ENCODE data around the gene OSBPL8. TPM values are rescaled to one million over a fixed set of nuclear protein-coding genes. Genes with fewer than 3 reads are reported as not detected.
"Not testable (repeated sequence)": the region's sequence is repeated elsewhere in the genome, so short reads cannot be mapped to it uniquely, and the experiment has no call there.

The OSBPL8 gene
- polyA plus RNA-seq, 3 donors, result 71.9 to 78.9 (median 74.3) TPM

- DNase-seq (ENCODE audit: low read depth in 3 of 3, low spot score in 2 of 3), result no peak
Measured at GRCh38 chr12:76428117-76428516, 131.5 kb downstream of the OSBPL8 start.

GRCh38 chr12:76426160-76426559 lies 133.4 kb downstream of the OSBPL8 start:
- no peak for DNase-seq (ENCODE audit: low read depth in 3 of 3, low spot score in 2 of 3)

DNA sequence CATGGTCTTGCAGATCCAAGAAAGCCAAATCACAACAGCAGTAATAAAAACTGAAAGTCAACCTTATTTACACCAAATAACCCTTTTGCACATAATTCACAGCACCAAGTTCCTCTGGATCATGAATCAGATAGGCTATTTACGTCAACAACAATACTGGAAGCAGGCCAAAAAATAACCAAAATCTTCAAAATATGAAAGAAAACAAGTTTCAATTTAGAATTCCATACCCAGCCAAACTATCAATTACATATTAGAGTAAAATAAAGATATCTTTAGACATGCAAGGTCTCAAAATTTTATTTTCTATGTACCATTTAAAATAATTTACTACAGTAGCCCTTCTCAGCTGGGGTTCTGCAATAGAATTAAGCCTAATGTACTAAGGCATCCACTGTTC lies 134.6 kb downstream of the OSBPL8 start:
- DNase-seq (ENCODE audit: low read depth in 3 of 3, low spot score in 2 of 3), result no peak

GRCh38 chr12:76422543-76423438 lies 136.8 kb downstream of the OSBPL8 start:
- DNase-seq (ENCODE audit: low read depth in 3 of 3, low spot score in 2 of 3), result no peak

DNA sequence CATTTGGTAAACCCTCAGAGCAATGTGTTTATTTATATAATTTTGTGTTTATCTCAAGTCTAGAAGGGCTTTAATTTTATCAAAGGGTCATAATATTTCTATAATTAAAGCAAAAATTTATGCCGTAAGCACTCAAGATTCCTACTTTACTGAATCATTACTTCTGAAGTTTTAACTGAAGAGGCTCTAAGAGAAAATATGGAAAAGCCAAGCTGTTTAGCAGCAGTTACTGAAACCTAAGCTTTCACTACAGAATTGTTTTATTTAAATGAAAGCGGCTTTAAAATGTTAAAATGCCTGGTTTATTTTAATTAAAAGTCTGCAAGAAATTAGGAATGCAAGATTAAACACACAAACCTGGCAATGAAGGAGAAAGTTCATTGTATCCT lies 137.4 kb downstream of the OSBPL8 start:
- no peak for DNase-seq (ENCODE audit: low read depth in 3 of 3, low spot score in 2 of 3)

GRCh38 chr12:76421046-76421445 lies 138.5 kb downstream of the OSBPL8 start:
- DNase-seq (ENCODE audit: low read depth in 3 of 3, low spot score in 2 of 3), result no peak

DNA sequence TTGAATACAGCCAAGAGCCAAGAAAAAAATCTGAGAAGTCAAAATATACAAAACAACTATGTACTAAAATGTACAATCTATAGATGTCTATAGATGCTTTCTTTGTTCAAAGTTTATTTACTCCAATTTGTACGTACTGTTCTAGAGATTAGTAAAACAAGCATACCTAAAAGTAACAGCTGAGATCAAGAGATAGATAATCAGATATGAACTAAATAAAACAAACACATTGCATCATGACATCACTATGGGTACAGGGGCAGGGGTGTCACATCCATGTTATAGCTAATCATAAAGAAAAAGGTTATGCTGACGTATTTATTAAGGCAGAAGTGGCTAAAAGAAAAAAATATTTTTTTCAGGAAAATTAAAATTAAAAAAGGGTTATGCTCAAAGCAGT lies 139.3 kb downstream of the OSBPL8 start:
- no peak for DNase-seq (ENCODE audit: low read depth in 3 of 3, low spot score in 2 of 3)

DNA sequence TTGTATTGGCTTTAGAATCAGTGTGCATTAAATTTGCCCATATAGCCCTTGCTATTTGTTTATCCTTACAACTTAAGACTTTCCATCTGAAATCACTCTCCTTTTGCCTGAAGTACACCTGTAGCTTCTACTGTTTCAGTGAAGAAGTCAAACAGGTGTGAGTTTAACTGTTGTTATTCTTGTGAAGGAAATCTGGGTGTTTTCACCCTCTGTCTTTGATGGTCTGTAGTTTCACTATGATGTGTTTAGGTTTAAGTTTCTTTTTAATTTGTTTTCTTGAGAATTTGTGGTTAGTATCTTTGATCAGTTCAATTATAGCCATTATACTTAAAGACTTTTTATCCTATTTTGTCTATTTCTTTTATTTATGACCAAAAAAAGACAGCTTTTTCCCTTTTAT lies 142.5 kb downstream of the OSBPL8 start:
- no peak for DNase-seq (ENCODE audit: low read depth in 3 of 3, low spot score in 2 of 3)

DNA sequence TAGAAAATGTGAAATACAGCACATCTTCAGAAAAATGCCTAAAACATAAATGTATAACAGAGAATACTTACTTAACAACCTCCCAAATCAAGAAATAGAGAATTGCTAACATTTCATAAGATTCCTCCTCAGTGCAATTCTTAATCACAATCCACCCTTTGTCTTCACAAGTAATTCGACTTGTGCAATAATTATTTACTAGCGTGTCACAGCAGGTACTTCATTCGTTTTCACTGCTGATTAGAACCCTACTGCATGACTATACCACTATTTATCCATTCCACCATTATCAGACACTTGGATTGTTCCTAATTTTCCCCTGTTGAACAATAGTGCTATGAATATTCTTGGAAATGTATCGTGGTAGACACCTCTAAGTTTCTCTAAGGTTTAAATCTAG lies 146.4 kb downstream of the OSBPL8 start:
- no peak for DNase-seq (ENCODE audit: low read depth in 3 of 3, low spot score in 2 of 3)

- DNase-seq (ENCODE audit: low read depth in 3 of 3, low spot score in 2 of 3), result no peak
Measured at GRCh38 chr12:76410781-76411180, 148.8 kb downstream of the OSBPL8 start.

DNA sequence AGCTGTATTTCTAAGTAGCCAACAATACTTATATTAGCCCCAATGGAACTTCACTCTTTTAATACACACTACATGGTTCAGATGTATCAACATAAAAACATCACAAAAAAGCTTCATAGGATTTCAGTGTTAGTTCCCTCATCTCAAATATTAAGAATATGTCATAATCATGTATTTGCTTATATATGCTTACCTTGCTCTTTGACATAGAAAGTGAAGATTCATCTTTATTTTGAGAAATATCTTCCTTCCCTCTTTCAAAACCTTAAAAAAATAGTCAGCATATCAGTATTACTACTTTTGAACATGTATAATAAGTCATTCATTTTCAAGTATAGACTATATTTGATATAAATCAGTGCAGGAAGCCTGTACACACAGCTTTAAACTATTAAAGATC lies 149.2 kb downstream of the OSBPL8 start:
- no peak for DNase-seq (ENCODE audit: low read depth in 3 of 3, low spot score in 2 of 3)

DNA sequence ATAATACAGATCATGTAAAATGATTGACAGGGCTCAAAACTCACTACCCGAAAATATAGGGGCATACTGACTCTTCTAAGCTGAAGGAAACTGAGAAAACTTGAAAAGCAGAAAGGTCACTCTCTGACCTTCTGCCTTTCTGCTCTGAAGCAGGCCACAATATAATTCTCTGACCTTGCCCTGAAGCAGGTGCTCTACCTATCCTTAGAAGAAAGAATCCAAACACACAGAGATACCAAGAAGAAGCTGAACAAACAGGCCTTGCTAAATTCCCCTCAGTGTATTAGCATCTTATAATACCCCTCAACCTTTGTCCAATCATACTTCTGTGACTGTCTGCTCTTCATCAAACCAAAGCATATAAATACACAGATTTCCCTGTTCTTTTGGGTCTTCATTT lies 150.5 kb downstream of the OSBPL8 start:
- no peak for DNase-seq (ENCODE audit: low read depth in 3 of 3, low spot score in 2 of 3)

DNA sequence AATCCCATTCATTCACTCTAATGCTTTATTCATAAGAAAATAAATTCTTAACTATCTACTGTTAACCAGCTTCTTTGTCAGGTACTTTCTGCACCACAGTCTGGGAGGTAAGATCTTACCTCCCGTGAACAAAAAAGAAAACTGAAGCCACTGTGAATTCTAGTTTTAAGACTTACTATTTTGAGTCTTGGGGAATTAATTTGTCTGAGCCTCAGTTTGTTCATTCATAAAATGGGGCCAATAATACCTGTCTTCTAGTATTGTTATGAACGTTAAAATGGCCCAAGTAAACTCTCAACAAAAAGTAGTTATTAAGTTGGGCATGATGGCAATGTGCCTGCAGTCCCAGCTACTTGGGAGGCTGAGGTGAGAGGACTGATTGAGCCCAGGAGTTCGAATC lies 151.9 kb downstream of the OSBPL8 start:
- no peak for DNase-seq (ENCODE audit: low read depth in 3 of 3, low spot score in 2 of 3)

DNA sequence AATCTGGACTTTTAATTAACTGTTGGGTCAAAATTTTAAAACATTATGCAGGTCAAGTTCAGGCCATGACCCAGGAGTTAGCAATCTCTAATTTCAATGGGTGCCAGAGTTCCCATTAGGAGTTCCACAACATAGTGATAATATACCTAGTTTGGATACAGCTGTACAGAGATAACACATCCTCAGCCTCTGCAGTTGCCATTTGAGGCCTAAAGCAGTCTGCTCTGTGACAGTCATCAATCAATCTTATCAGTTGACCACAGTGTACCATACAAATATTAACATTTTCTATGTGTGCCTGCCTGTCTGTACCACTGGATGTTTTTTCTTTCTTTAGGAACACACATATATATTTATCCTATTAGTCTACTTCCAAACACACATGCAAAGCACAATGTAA lies 157.3 kb downstream of the OSBPL8 start:
- DNase-seq (ENCODE audit: low read depth in 3 of 3, low spot score in 2 of 3), result no peak

- DNase-seq (ENCODE audit: low read depth in 3 of 3, low spot score in 2 of 3), result no peak
Measured at GRCh38 chr12:76400136-76400535, 159.4 kb downstream of the OSBPL8 start.

GRCh38 chr12:76399040-76399439 lies 160.5 kb downstream of the OSBPL8 start:
- no peak for DNase-seq (ENCODE audit: low read depth in 3 of 3, low spot score in 2 of 3)

- DNase-seq (ENCODE audit: low read depth in 3 of 3, low spot score in 2 of 3), result no peak
Measured at GRCh38 chr12:76398106-76398505, 161.5 kb downstream of the OSBPL8 start.

DNA sequence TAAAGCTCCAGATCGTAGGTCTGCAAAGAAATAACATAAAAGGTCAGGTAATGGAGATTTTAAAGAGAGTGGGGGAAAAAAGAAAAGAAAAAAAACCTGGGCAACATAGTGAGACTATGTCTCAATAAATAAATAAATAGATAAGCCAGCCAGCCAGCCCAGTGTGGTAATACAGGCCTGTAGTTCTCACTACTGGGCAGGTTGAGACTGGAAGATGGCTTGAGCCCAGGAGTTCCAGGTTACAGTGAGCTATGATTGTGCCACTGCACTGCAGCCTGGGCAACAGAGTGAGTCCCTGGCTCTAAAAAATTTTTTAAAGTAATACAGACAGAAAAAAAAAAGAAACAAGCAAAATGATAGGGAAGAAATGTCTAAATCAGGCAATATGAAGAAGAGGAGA lies 168.1 kb downstream of the OSBPL8 start:
- DNase-seq (ENCODE audit: low read depth in 3 of 3, low spot score in 2 of 3), result no peak

- no peak for DNase-seq (ENCODE audit: low read depth in 3 of 3, low spot score in 2 of 3)
Measured at GRCh38 chr12:76387614-76388013, 172.0 kb downstream of the OSBPL8 start.

DNA sequence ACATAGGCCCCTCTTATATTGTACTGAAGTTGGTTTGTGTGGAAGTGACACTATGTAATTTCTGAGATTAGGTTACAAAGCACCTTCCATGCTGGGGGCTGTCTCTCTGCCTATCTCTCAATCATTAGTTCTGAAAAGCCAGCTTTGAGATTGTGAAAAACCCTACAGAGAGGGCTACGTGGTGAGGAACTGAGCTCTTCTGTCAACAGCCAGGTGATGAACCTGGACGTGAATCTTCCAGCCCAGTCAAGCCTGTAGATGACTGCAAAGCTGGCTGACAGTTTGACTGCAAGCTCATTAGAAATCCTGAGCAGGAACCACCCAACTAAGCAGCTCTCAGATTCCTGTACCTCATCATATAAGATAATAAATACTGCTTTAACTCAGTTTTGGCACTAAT lies 175.0 kb downstream of the OSBPL8 start:
- DNase-seq (ENCODE audit: low read depth in 3 of 3, low spot score in 2 of 3), result no peak

GRCh38 chr12:76383988-76384387 lies 175.6 kb downstream of the OSBPL8 start:
- DNase-seq (ENCODE audit: low read depth in 3 of 3, low spot score in 2 of 3), result no peak

DNA sequence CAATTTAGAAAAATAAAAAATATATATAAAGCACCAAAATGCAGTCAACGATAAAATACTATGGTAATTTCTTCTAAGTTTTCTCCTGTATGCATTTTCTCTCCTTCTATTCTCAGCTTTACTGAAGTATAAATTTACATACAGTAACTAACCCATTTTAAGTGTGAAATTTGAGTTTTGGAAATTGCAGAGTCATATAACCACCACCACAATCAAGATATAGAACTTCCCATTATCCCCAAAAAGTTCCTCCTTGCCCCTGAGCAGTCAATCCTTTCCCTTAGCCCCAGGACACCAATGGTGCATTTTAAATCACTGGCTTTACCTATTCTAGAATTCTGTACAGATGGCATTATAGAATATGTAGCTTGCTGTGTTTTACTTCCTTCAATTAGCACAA lies 180.3 kb downstream of the OSBPL8 start:
- DNase-seq (ENCODE audit: low read depth in 3 of 3, low spot score in 2 of 3), result no peak

GRCh38 chr12:76376876-76377275 lies 182.7 kb downstream of the OSBPL8 start:
- not testable (repeated sequence) for DNase-seq (ENCODE audit: low read depth in 3 of 3, low spot score in 2 of 3)

Data from right renal cortex interstitium (tissue), 3 donors.